GM21360 (cell line): Measurements from ENCODE around the gene RLBP1.

Experiments used
- ATAC-seq: cut with Tn5 transposase; IDR thresholded peaks from one replicate; pipeline ENCODE4 v1.9.1; 2021; ENCODE audit warnings: mild to moderate bottlenecking, moderate library complexity; ENCODE audit not compliant: unreplicated experiment

The RLBP1 gene

GRCh38 chr15:89206908-89207331 is 14.5 kb downstream of the RLBP1 start:
- ATAC-seq, result peak; percentile 77

GRCh38 chr15:89205991-89206585 is 15.3 kb downstream of the RLBP1 start:
- ATAC-seq, result no peak

- ATAC-seq, result no peak
Observed at GRCh38 chr15:89203705-89204273, 17.6 kb downstream of the RLBP1 start.

- ATAC-seq, result no peak
Observed at GRCh38 chr15:89201465-89202005, 19.8 kb downstream of the RLBP1 start.

- ATAC-seq, result no peak
Observed at GRCh38 chr15:89200182-89200581, 21.2 kb downstream of the RLBP1 start.

GRCh38 chr15:89199746-89200145 is 21.6 kb downstream of the RLBP1 start:
- no peak for ATAC-seq

- no peak for ATAC-seq
Observed at GRCh38 chr15:89198934-89199333, 22.4 kb downstream of the RLBP1 start.

- no peak for ATAC-seq
Observed at GRCh38 chr15:89198196-89198595, 23.2 kb downstream of the RLBP1 start.

GRCh38 chr15:89197503-89197971 is 23.8 kb downstream of the RLBP1 start:
- ATAC-seq, result no peak

GRCh38 chr15:89196994-89197393 is 24.4 kb downstream of the RLBP1 start:
- ATAC-seq, result no peak

- ATAC-seq, result no peak
Observed at GRCh38 chr15:89196241-89196640, 25.1 kb downstream of the RLBP1 start.

- ATAC-seq, result no peak
Observed at GRCh38 chr15:89195836-89196235, 25.5 kb downstream of the RLBP1 start.

GRCh38 chr15:89194608-89195007 is 26.8 kb downstream of the RLBP1 start:
- no peak for ATAC-seq

- ATAC-seq, result no peak
Observed at GRCh38 chr15:89192766-89193165, 28.6 kb downstream of the RLBP1 start.

GRCh38 chr15:89192136-89192535 is 29.2 kb downstream of the RLBP1 start:
- ATAC-seq, result no peak

- no peak for ATAC-seq
Observed at GRCh38 chr15:89187986-89188514, 33.3 kb downstream of the RLBP1 start.

- ATAC-seq, result no peak
Observed at GRCh38 chr15:89187301-89187985, 33.9 kb downstream of the RLBP1 start.

GRCh38 chr15:89186803-89187202 is 34.6 kb downstream of the RLBP1 start:
- no peak for ATAC-seq

- no peak for ATAC-seq
Observed at GRCh38 chr15:89184886-89185526, 36.4 kb downstream of the RLBP1 start.

GRCh38 chr15:89184357-89184756 is 37.0 kb downstream of the RLBP1 start:
- no peak for ATAC-seq
